ENCODE data around the gene ENTHD1.

The ENTHD1 gene

GRCh38 chr22:39712081-39712480 lies 181.5 kb downstream of the ENTHD1 start:
- Histone ChIP-seq H3K4me1 (ENCODE audit: control extremely low read depth in 1 of 4, control insufficient read depth in 4 of 4, insufficient read depth in 4 of 4, low read length in 3 of 4) (no peaks in the 10 kb centered on the region), H3K9me3 (ENCODE audit: control extremely low read depth in 1 of 5, control insufficient read depth in 4 of 5, insufficient read depth in 2 of 5, low read depth in 1 of 5, low read length in 4 of 5) (no peaks in the 10 kb centered on the region), H3K36me3 (ENCODE audit: control insufficient read depth in 4 of 4, insufficient read depth in 4 of 4, low read length in 3 of 4) (no peaks in the 10 kb centered on the region), H3K27me3 (replicated peaks in 2 of 5; ENCODE audit: control insufficient read depth in 4 of 5, insufficient read depth in 5 of 5, low read length in 4 of 5) (peaks cover 0 to 30% (median 12%) of the 10 kb centered on the region in 5 experiments), H3K27ac (ENCODE audit: insufficient read depth in 1 of 2, low read depth in 1 of 2, low read length in 2 of 2, poor library complexity in 1 of 2, severe bottlenecking in 2 of 2) (no peak overlapping the region), H3K4me3 (ENCODE audit: control insufficient read depth in 1 of 7, extremely low read depth in 1 of 7, insufficient read depth in 4 of 7, low read depth in 2 of 7, low read length in 6 of 7) (no peak overlapping the region)
- WGBS (ENCODE audit: insufficient coverage): no CpG with 5 or more reads among the region's 1 CpG
- POLR2A ChIA-PET: interaction anchor here (0.7 kb wide), 1 partner anchor 28 kb away, joined by 4 read pairs; no protein-coding TSS in a partner anchor
- CTCF ChIA-PET: no interaction called here
- no peak for DNase-seq

GRCh38 chr22:39710380-39711150 lies 183.0 kb downstream of the ENTHD1 start:
- CTCF ChIA-PET: no interaction called here

GRCh38 chr22:39707816-39708215 lies 185.7 kb downstream of the ENTHD1 start:
- peaks cover 0 to 30% (median 12%) of the 10 kb centered on the region in 5 experiments for H3K27me3 ChIP-seq (replicated peaks in 2 of 5; ENCODE audit: control insufficient read depth in 4 of 5, insufficient read depth in 5 of 5, low read length in 4 of 5)
- ChIA-PET POLR2A (no interaction called here), CTCF (no interaction called here)
- DNase-seq: no peak
- no peak overlapping the region for H3K4me3 ChIP-seq (ENCODE audit: control insufficient read depth in 1 of 7, extremely low read depth in 1 of 7, insufficient read depth in 4 of 7, low read depth in 2 of 7, low read length in 6 of 7)
- H3K36me3 ChIP-seq (ENCODE audit: control insufficient read depth in 4 of 4, insufficient read depth in 4 of 4, low read length in 3 of 4): no peaks in the 10 kb centered on the region
- H3K9me3 ChIP-seq (ENCODE audit: control extremely low read depth in 1 of 5, control insufficient read depth in 4 of 5, insufficient read depth in 2 of 5, low read depth in 1 of 5, low read length in 4 of 5): no peaks in the 10 kb centered on the region
- no peak overlapping the region for H3K27ac ChIP-seq (ENCODE audit: insufficient read depth in 1 of 2, low read depth in 1 of 2, low read length in 2 of 2, poor library complexity in 1 of 2, severe bottlenecking in 2 of 2)
- H3K4me1 ChIP-seq (ENCODE audit: control extremely low read depth in 1 of 4, control insufficient read depth in 4 of 4, insufficient read depth in 4 of 4, low read length in 3 of 4): no peaks in the 10 kb centered on the region
- WGBS (ENCODE audit: insufficient coverage): 93% methylated on average over 3 of the region's 5 CpGs

More at GRCh38 chr22:39710380-39711150, 183.0 kb downstream of the ENTHD1 start:
- Histone ChIP-seq H3K4me1 (ENCODE audit: control extremely low read depth in 1 of 4, control insufficient read depth in 4 of 4, insufficient read depth in 4 of 4, low read length in 3 of 4) (no peaks in the 10 kb centered on the region), H3K27me3 (replicated peaks in 2 of 5; ENCODE audit: control insufficient read depth in 4 of 5, insufficient read depth in 5 of 5, low read length in 4 of 5) (peaks cover 0 to 30% (median 12%) of the 10 kb centered on the region in 5 experiments), H3K9me3 (ENCODE audit: control extremely low read depth in 1 of 5, control insufficient read depth in 4 of 5, insufficient read depth in 2 of 5, low read depth in 1 of 5, low read length in 4 of 5) (no peaks in the 10 kb centered on the region), H3K4me3 (ENCODE audit: control insufficient read depth in 1 of 7, extremely low read depth in 1 of 7, insufficient read depth in 4 of 7, low read depth in 2 of 7, low read length in 6 of 7) (no peak overlapping the region), H3K36me3 (ENCODE audit: control insufficient read depth in 4 of 4, insufficient read depth in 4 of 4, low read length in 3 of 4) (no peaks in the 10 kb centered on the region), H3K27ac (ENCODE audit: insufficient read depth in 1 of 2, low read depth in 1 of 2, low read length in 2 of 2, poor library complexity in 1 of 2, severe bottlenecking in 2 of 2) (no peak overlapping the region)
- POLR2A ChIA-PET: interaction anchor here (0.6 kb wide), 1 partner anchor 989 kb away, joined by 5 read pairs; no protein-coding TSS in a partner anchor
- DNase-seq: no peak
- WGBS (ENCODE audit: insufficient coverage): 94% methylated on average over 10 of the region's 15 CpGs

GRCh38 chr22:39707351-39707750 lies 186.2 kb downstream of the ENTHD1 start:
- Histone ChIP-seq H3K4me1 (ENCODE audit: control extremely low read depth in 1 of 4, control insufficient read depth in 4 of 4, insufficient read depth in 4 of 4, low read length in 3 of 4) (no peaks in the 10 kb centered on the region), H3K36me3 (ENCODE audit: control insufficient read depth in 4 of 4, insufficient read depth in 4 of 4, low read length in 3 of 4) (no peaks in the 10 kb centered on the region), H3K4me3 (ENCODE audit: control insufficient read depth in 1 of 7, extremely low read depth in 1 of 7, insufficient read depth in 4 of 7, low read depth in 2 of 7, low read length in 6 of 7) (no peak overlapping the region), H3K27ac (ENCODE audit: insufficient read depth in 1 of 2, low read depth in 1 of 2, low read length in 2 of 2, poor library complexity in 1 of 2, severe bottlenecking in 2 of 2) (no peak overlapping the region), H3K9me3 (ENCODE audit: control extremely low read depth in 1 of 5, control insufficient read depth in 4 of 5, insufficient read depth in 2 of 5, low read depth in 1 of 5, low read length in 4 of 5) (no peaks in the 10 kb centered on the region), H3K27me3 (replicated peaks in 2 of 5; ENCODE audit: control insufficient read depth in 4 of 5, insufficient read depth in 5 of 5, low read length in 4 of 5) (peaks cover 0 to 29% (median 11%) of the 10 kb centered on the region in 5 experiments)
- 96% methylated on average over 5 of the region's 5 CpGs for WGBS (ENCODE audit: insufficient coverage)
- ChIA-PET POLR2A (no interaction called here), CTCF (no interaction called here)
- no peak for DNase-seq

- H3K4me3 ChIP-seq (ENCODE audit: control insufficient read depth in 1 of 7, extremely low read depth in 1 of 7, insufficient read depth in 4 of 7, low read depth in 2 of 7, low read length in 6 of 7): no peak overlapping the region
- ChIA-PET POLR2A (no interaction called here), CTCF (no interaction called here)
- H3K27ac ChIP-seq (ENCODE audit: insufficient read depth in 1 of 2, low read depth in 1 of 2, low read length in 2 of 2, poor library complexity in 1 of 2, severe bottlenecking in 2 of 2): no peak overlapping the region
- 88% methylated on average over 23 of the region's 27 CpGs for WGBS (ENCODE audit: insufficient coverage)
- no peak for DNase-seq
- H3K9me3 ChIP-seq (ENCODE audit: control extremely low read depth in 1 of 5, control insufficient read depth in 4 of 5, insufficient read depth in 2 of 5, low read depth in 1 of 5, low read length in 4 of 5): no peaks in the 10 kb centered on the region
- H3K27me3 ChIP-seq (replicated peaks in 2 of 5; ENCODE audit: control insufficient read depth in 4 of 5, insufficient read depth in 5 of 5, low read length in 4 of 5): peaks cover 0 to 23% (median 11%) of the 10 kb centered on the region in 5 experiments
- H3K36me3 ChIP-seq (ENCODE audit: control insufficient read depth in 4 of 4, insufficient read depth in 4 of 4, low read length in 3 of 4): no peaks in the 10 kb centered on the region
- H3K4me1 ChIP-seq (ENCODE audit: control extremely low read depth in 1 of 4, control insufficient read depth in 4 of 4, insufficient read depth in 4 of 4, low read length in 3 of 4): no peaks in the 10 kb centered on the region
These were observed 187.0 kb downstream of the ENTHD1 start for GRCh38 chr22:39706376-39707140.

- CTCF ChIA-PET: no interaction called here
- 98% methylated on average over 12 of the region's 12 CpGs for WGBS (ENCODE audit: insufficient coverage)
These were observed 188.2 kb downstream of the ENTHD1 start for GRCh38 chr22:39705386-39705785.

More at GRCh38 chr22:39705386-39705785, 188.2 kb downstream of the ENTHD1 start:
- Histone ChIP-seq H3K9me3 (ENCODE audit: control extremely low read depth in 1 of 5, control insufficient read depth in 4 of 5, insufficient read depth in 2 of 5, low read depth in 1 of 5, low read length in 4 of 5) (no peaks in the 10 kb centered on the region), H3K4me1 (ENCODE audit: control extremely low read depth in 1 of 4, control insufficient read depth in 4 of 4, insufficient read depth in 4 of 4, low read length in 3 of 4) (no peaks in the 10 kb centered on the region), H3K4me3 (ENCODE audit: control insufficient read depth in 1 of 7, extremely low read depth in 1 of 7, insufficient read depth in 4 of 7, low read depth in 2 of 7, low read length in 6 of 7) (no peak overlapping the region), H3K36me3 (ENCODE audit: control insufficient read depth in 4 of 4, insufficient read depth in 4 of 4, low read length in 3 of 4) (no peaks in the 10 kb centered on the region), H3K27ac (ENCODE audit: insufficient read depth in 1 of 2, low read depth in 1 of 2, low read length in 2 of 2, poor library complexity in 1 of 2, severe bottlenecking in 2 of 2) (no peak overlapping the region), H3K27me3 (replicated peaks in 2 of 5; ENCODE audit: control insufficient read depth in 4 of 5, insufficient read depth in 5 of 5, low read length in 4 of 5) (peaks cover 0 to 18% (median 3%) of the 10 kb centered on the region in 5 experiments)
- DNase-seq: no peak
- POLR2A ChIA-PET: no interaction called here
